ENCODE measurements around the gene NBEA. TPM values are rescaled to one million over a fixed set of nuclear protein-coding genes. Genes with fewer than 3 reads are reported as not detected.
"Not testable (repeated sequence)": the region's sequence is repeated elsewhere in the genome, so short reads cannot be mapped to it uniquely, and the experiment has no call there.

The NBEA gene
- total RNA-seq, result 1 to 10 TPM in 1 of 2 donors, under 1 TPM in 1; 0.62 to 1.2 TPM

DNA sequence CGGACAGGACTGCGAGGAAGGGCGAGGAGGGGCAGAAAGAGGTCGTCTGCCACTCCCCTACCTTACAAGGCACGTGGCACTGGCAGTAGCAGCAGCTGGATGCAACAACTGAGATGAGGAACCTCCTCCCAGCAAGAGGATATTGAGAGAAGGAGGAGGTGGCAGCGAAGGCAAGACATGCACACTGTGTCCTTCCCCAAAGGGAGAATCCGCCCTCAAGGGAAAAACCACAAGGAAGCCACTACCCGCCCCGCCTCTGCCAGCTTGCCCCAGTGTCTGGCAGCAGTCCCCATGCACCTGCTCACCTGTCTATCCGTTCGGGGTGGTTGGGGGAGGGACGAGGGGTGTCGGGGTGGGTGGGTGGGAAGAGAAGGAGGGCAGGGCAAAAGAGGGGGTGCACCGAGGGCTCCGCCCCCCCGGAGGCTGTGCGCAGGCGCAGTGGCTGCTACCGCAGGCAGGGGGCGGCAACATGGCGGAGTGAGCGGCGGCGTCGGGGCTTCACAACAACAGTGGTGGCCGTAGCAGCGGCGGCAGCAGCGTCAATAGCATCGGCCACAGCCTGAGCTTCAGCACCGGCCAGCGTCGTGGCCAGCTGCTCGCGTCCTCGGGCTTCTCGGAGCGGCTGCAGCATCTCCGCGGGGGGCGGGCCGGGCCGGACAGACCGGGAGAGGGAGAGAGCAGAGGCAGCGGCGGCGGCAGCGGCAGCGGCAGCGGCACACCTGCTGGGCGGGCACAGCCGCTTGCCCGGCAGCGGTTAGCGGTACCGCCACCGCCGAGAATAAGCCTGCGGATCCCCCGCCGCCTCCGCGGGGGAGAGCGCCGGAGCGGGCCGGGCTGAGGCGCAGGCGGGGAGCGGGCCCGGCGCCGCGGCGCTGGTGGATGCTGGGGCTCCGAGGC, at the start of gene NBEA:
Gene NBEA, plus strand, starts transcription at position 436 of the 897 bp plus-strand sequence. CDS start 551 bp downstream, outside the sequence.
- H3K4me1 Mint-ChIP-seq (ENCODE audit: low read depth), result peaks cover 29% of the 10 kb centered on the region
- H3K27me3 Mint-ChIP-seq (ENCODE audit: low read depth), result peaks cover 38% of the 10 kb centered on the region
- ATAC-seq (replicated peaks in 1 of 2), result peak; percentile 56 to 68
- DNase-seq, result peak; percentile 79 to 80
- no peaks in the 10 kb centered on the region for H3K9me3 Mint-ChIP-seq
- H3K27ac Mint-ChIP-seq, result peak within 1 kb of the TSS; percentile 70
- H3K4me3 Mint-ChIP-seq, result peak within 1 kb of the TSS; percentile 82 to 94
- H3K36me3 Mint-ChIP-seq (ENCODE audit: insufficient read depth in 2 of 2), result peaks cover 2% of the 10 kb centered on the region in 2 donors

DNA sequence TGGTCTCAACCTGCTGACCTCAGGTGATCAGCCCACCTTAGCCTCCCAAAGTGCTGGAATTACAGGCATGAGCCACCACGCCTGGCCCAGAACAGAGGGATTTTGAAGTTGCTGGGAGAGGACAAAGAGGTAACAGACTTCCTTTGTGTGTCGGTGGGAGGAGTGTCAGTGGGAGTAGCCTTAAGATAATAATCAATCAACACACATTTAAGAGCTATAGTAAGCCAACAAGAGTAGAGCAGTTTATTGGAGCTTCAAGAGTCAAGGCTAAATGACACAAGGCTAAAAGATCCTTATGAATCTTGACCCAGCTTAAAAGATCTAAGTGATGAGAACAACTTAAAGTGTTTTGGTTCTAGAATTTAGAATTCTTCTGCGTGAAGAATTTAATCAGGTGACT, 47.3 kb upstream of the NBEA start:
- H3K36me3 Mint-ChIP-seq (ENCODE audit: insufficient read depth in 2 of 2), result no peaks in the 10 kb centered on the region
- H3K27ac Mint-ChIP-seq, result no peak overlapping the region
- ATAC-seq (replicated peaks in 1 of 2) (no peak), DNase-seq (no peak)
- H3K4me3 Mint-ChIP-seq, result no peak overlapping the region
- peaks cover 0 to 1% of the 10 kb centered on the region in 2 donors for H3K9me3 Mint-ChIP-seq
- H3K27me3 Mint-ChIP-seq (ENCODE audit: low read depth), result peaks cover 6% of the 10 kb centered on the region
- no peaks in the 10 kb centered on the region for H3K4me1 Mint-ChIP-seq (ENCODE audit: low read depth)

GRCh38 chr13:34897220-34897619, 44.9 kb upstream of the NBEA start:
- Mint-ChIP-seq H3K36me3 (ENCODE audit: insufficient read depth in 2 of 2) (no peaks in the 10 kb centered on the region), H3K4me3 (no peak overlapping the region), H3K9me3 (peaks cover 0 to 1% of the 10 kb centered on the region in 2 donors), H3K27me3 (ENCODE audit: low read depth) (peaks cover 12% of the 10 kb centered on the region), H3K27ac (no peak overlapping the region), H3K4me1 (ENCODE audit: low read depth) (no peaks in the 10 kb centered on the region)
- DNase-seq (no peak), ATAC-seq (replicated peaks in 1 of 2) (no peak)

DNA sequence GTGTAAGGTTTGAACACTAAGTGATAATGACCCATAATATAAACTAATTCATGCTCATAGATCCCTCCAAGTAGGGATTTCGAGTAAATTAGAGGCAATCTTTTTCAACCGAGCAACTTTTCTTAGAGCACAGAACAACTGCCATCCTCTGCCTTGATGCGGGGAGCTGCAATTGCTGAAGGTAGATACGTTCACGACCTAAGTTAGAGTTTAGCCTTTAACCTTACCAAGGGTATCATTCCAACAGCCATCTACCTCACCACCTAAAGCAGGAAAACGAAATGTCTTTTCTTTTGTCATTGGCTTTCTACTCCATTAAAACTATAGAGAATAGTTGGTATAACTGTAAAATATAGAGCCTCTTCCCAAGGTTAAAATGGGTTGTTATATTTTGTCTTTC, 42.2 kb upstream of the NBEA start:
- Mint-ChIP-seq H3K9me3 (peaks cover 0 to 1% of the 10 kb centered on the region in 2 donors), H3K27ac (no peak overlapping the region), H3K4me3 (no peak overlapping the region), H3K4me1 (ENCODE audit: low read depth) (no peaks in the 10 kb centered on the region), H3K27me3 (ENCODE audit: low read depth) (peaks cover 12% of the 10 kb centered on the region), H3K36me3 (ENCODE audit: insufficient read depth in 2 of 2) (no peaks in the 10 kb centered on the region)
- ATAC-seq (replicated peaks in 1 of 2) (no peak), DNase-seq (no peak)

DNA sequence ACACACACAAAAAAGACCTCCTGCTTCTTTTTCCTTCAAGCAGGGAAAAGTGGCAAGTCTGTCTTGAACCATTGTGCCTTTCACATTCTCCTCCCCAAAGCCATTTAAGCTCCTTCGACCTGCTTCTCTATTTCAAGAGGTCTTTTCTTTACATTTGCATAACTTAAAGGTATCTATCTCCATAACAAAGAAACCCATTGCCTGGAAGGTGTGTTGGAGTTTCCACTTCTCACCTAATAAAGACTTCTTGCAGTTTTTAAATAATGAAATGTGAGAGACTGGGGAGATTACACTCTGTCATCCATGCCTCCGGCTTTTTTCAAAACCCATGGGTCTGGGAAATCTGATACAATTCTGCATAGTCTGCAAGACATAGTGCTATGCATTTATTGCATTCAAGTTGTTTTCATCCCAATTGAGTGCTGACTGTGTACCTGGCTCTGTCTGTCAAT, 41.8 kb upstream of the NBEA start:
- no peak overlapping the region for H3K4me3 Mint-ChIP-seq
- H3K36me3 Mint-ChIP-seq (ENCODE audit: insufficient read depth in 2 of 2), result no peaks in the 10 kb centered on the region
- ATAC-seq (replicated peaks in 1 of 2) (no peak), DNase-seq (no peak)
- peaks cover 12% of the 10 kb centered on the region for H3K27me3 Mint-ChIP-seq (ENCODE audit: low read depth)
- no peaks in the 10 kb centered on the region for H3K4me1 Mint-ChIP-seq (ENCODE audit: low read depth)
- H3K27ac Mint-ChIP-seq, result no peak overlapping the region
- H3K9me3 Mint-ChIP-seq, result peaks cover 0 to 1% of the 10 kb centered on the region in 2 donors

- ATAC-seq (replicated peaks in 1 of 2) (no peak), DNase-seq (no peak)
- Mint-ChIP-seq H3K27ac (no peak overlapping the region), H3K4me3 (no peak overlapping the region), H3K4me1 (ENCODE audit: low read depth) (no peaks in the 10 kb centered on the region), H3K36me3 (ENCODE audit: insufficient read depth in 2 of 2) (no peaks in the 10 kb centered on the region), H3K27me3 (ENCODE audit: low read depth) (peaks cover 12% of the 10 kb centered on the region), H3K9me3 (peaks cover 0 to 1% of the 10 kb centered on the region in 2 donors)
These were observed 40.5 kb upstream of the NBEA start for GRCh38 chr13:34901572-34901971.

DNA sequence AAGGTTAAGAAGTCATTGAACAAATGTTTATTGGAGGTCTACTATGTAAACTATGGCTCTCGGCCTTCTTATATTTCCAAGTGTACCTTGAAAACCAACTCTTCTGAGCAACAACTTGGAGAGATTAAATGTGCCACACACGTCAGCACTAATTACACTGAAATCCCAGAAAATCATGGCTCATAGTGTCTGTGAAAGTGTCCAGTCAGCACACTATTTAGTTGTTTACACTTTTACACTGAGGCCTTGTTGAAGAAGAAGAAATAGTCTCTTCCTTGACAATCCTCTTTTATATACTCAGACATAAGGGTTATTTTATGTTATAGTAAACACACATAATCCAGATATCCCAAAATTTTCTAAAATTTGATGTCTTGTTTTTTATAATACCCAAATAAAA, 30.9 kb upstream of the NBEA start:
- no peaks in the 10 kb centered on the region for H3K4me1 Mint-ChIP-seq (ENCODE audit: low read depth)
- no peaks in the 10 kb centered on the region for H3K36me3 Mint-ChIP-seq (ENCODE audit: insufficient read depth in 2 of 2)
- H3K9me3 Mint-ChIP-seq, result peaks cover 0 to 3% of the 10 kb centered on the region in 2 donors

DNA sequence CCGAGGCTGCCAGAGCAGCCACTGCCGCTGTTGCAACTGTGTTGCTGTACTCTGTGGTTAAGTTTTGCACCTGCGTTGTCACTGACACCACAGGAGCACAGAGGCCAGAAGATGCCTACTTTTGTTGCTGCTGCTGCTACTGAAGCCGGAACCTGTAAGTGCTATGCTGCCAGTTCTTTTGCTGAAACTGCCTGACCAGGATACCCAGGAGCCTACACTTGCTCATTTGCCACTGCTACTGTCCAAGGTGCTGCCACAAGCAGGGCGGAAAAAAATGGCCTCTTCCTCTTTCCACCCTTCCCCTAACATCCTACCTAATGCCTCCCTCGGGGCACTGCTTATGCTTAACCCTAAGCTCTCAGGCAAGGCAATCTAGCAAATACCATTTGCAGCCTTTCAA, 29.0 kb upstream of the NBEA start:
- Mint-ChIP-seq H3K9me3 (peaks cover 0 to 3% of the 10 kb centered on the region in 2 donors), H3K27me3 (ENCODE audit: low read depth) (peaks cover 39% of the 10 kb centered on the region), H3K4me3 (no peak overlapping the region), H3K27ac (no peak overlapping the region), H3K36me3 (ENCODE audit: insufficient read depth in 2 of 2) (no peaks in the 10 kb centered on the region), H3K4me1 (ENCODE audit: low read depth) (no peaks in the 10 kb centered on the region)
- ATAC-seq (replicated peaks in 1 of 2), result no peak
- DNase-seq, result no peak

More for the DNA sequence above, 30.9 kb upstream of the NBEA start:
- H3K4me3 Mint-ChIP-seq, result no peak overlapping the region
- no peak overlapping the region for H3K27ac Mint-ChIP-seq
- ATAC-seq (replicated peaks in 1 of 2) (no peak), DNase-seq (no peak)
- peaks cover 49% of the 10 kb centered on the region for H3K27me3 Mint-ChIP-seq (ENCODE audit: low read depth)

DNA sequence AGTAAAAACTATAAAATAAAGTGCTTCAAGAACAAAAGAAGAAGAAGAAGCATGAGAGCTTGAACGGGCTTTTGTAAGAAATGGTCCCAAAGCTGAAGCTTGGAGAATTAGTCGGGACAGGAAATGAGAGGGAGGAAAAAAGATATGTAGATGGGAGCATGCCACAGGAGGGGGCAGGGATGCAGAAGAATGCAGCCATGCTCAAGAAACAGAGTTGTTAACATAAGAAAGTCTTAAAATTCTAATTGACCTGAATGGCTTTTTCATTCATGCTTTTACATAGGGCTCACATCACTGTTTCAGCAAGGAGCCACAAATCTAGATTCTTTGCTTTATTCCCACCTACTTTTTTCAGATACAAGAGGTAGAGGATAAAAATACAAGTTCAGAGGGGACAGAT, 27.7 kb upstream of the NBEA start:
- no peak for DNase-seq
- ATAC-seq (replicated peaks in 1 of 2), result no peak
- H3K27ac Mint-ChIP-seq, result no peak overlapping the region
- no peaks in the 10 kb centered on the region for H3K4me1 Mint-ChIP-seq (ENCODE audit: low read depth)
- no peaks in the 10 kb centered on the region for H3K36me3 Mint-ChIP-seq (ENCODE audit: insufficient read depth in 2 of 2)
- H3K27me3 Mint-ChIP-seq (ENCODE audit: low read depth), result peaks cover 35% of the 10 kb centered on the region
- no peak overlapping the region for H3K4me3 Mint-ChIP-seq
- H3K9me3 Mint-ChIP-seq, result peaks cover 0 to 2% of the 10 kb centered on the region in 2 donors

GRCh38 chr13:34926508-34926907, 15.6 kb upstream of the NBEA start:
- Mint-ChIP-seq H3K9me3 (peaks cover 0 to 2% of the 10 kb centered on the region in 2 donors), H3K36me3 (ENCODE audit: insufficient read depth in 2 of 2) (no peaks in the 10 kb centered on the region), H3K27me3 (ENCODE audit: low read depth) (peaks cover 13% of the 10 kb centered on the region), H3K4me3 (no peak overlapping the region), H3K27ac (no peak overlapping the region), H3K4me1 (ENCODE audit: low read depth) (no peaks in the 10 kb centered on the region)
- ATAC-seq (replicated peaks in 1 of 2) (no peak), DNase-seq (no peak)

DNA sequence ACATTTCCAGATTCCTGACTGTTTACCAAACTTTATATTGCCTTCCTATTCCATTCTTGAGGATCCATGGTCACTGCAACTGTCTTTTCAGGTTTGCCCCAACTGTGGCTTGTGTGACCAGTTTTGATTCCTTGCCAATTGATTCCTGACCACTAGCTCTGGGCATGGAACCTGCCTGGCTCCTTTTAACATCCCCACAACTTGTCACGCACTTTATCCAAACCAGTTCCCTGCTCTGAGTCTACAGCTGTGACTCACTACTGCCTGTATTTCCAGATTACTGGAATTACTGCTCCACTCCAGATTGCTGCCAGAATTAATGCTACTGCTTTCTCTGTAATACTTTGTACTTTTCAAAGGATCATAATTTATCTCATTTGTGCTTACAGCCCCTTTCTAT, 13.4 kb upstream of the NBEA start:
- not testable (repeated sequence) for H3K4me3 Mint-ChIP-seq; DNase-seq; H3K4me1 Mint-ChIP-seq (ENCODE audit: low read depth); H3K36me3 Mint-ChIP-seq (ENCODE audit: insufficient read depth in 2 of 2); ATAC-seq (replicated peaks in 1 of 2); H3K9me3 Mint-ChIP-seq; H3K27ac Mint-ChIP-seq
- peaks cover 25% of the 10 kb centered on the region for H3K27me3 Mint-ChIP-seq (ENCODE audit: low read depth)

GRCh38 chr13:34931572-34931971, 10.5 kb upstream of the NBEA start:
- Mint-ChIP-seq H3K9me3 (no peaks in the 10 kb centered on the region), H3K27me3 (ENCODE audit: low read depth) (peaks cover 32% of the 10 kb centered on the region), H3K4me1 (ENCODE audit: low read depth) (no peaks in the 10 kb centered on the region), H3K36me3 (ENCODE audit: insufficient read depth in 2 of 2) (no peaks in the 10 kb centered on the region), H3K27ac (no peak overlapping the region), H3K4me3 (no peak overlapping the region)
- DNase-seq, result no peak
- no peak for ATAC-seq (replicated peaks in 1 of 2)

DNA sequence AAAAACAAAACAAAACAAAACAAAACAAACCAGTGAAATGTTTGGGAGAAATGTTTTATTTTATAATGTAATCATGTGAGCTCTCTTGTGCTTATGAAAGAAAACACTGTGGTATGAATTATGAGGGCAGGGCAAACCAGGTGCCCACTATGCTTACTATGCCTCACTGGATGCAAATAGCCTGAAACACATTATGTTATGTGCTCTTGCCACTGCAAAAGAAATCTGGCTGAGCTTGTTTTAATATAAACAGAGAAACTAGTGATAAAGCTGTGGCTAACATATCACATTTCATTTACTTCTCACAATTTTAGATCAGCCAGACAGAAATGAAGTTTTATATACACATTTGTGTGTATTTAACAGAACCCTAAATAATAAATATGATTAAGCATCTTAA, 8.7 kb upstream of the NBEA start:
- ATAC-seq (replicated peaks in 1 of 2), result no peak
- Mint-ChIP-seq H3K4me3 (no peak overlapping the region), H3K27me3 (ENCODE audit: low read depth) (peaks cover 41% of the 10 kb centered on the region)

More for the DNA sequence above, 8.7 kb upstream of the NBEA start:
- no peaks in the 10 kb centered on the region for H3K4me1 Mint-ChIP-seq (ENCODE audit: low read depth)
- H3K9me3 Mint-ChIP-seq, result no peaks in the 10 kb centered on the region
- no peak for DNase-seq
- H3K27ac Mint-ChIP-seq, result no peak overlapping the region
- no peaks in the 10 kb centered on the region for H3K36me3 Mint-ChIP-seq (ENCODE audit: insufficient read depth in 2 of 2)

Data from activated T-cell treated with anti-CD3 and anti-CD28 coated beads, Interleukin-2, amount 50 U/mL, for 72 hours (primary cell).